H9 (cell line): ENCODE data around the gene MACC1. TPM values are rescaled to one million over a fixed set of nuclear protein-coding genes. Genes with fewer than 3 reads are reported as not detected.

ENCODE experiments used
- DNase-seq: peaks from one replicate; pipeline ENCODE4 v3.0.0-alpha.2; 2017
- H2AFZ ChIP-seq: one replicate; pipeline ENCODE4 v1.6.1; 2013; ENCODE audit warnings: mild to moderate bottlenecking, low read length, control low read depth, moderate library complexity
- H2AK5ac ChIP-seq: 2 replicates; pipeline ENCODE4 v1.6.1; 2013; ENCODE audit warnings: low read length, control low read depth, mixed read lengths; ENCODE audit not compliant: insufficient read length
- H2BK120ac ChIP-seq: one replicate; pipeline ENCODE4 v1.6.1; 2013; ENCODE audit warnings: low read depth, mild to moderate bottlenecking, low read length, control low read depth, inconsistent platforms; ENCODE audit not compliant: poor library complexity, severe bottlenecking
- H2BK12ac ChIP-seq: 2 replicates; pipeline ENCODE4 v1.6.1; 2013; ENCODE audit warnings: low read length, control low read depth, mixed read lengths, low read depth; ENCODE audit not compliant: insufficient read length
- H2BK15ac ChIP-seq: 2 replicates; pipeline ENCODE4 v1.6.1; 2013; ENCODE audit warnings: low read depth, low read length, control low read depth
- H2BK20ac ChIP-seq: one replicate; pipeline ENCODE4 v1.6.1; 2013; ENCODE audit warnings: low read depth, mild to moderate bottlenecking, low read length, control low read depth, inconsistent platforms; ENCODE audit not compliant: poor library complexity, severe bottlenecking
- H2BK5ac ChIP-seq: 2 replicates; pipeline ENCODE4 v1.6.1; 2013; ENCODE audit warnings: low read length, control low read depth, mixed read lengths; ENCODE audit not compliant: insufficient read length
- H3K14ac ChIP-seq: 2 replicates; pipeline ENCODE4 v1.6.1; 2013; ENCODE audit warnings: low read length, control low read depth; ENCODE audit not compliant: insufficient read depth
- H3K18ac ChIP-seq: 2 replicates; pipeline ENCODE4 v1.6.1; 2013; ENCODE audit warnings: low read depth, mild to moderate bottlenecking, mixed read lengths, low read length, control low read depth; ENCODE audit not compliant: insufficient read length
- H3K23ac ChIP-seq: 2 replicates; pipeline ENCODE4 v1.6.1; 2013; ENCODE audit warnings: low read length, control low read depth, mixed read lengths, low read depth; ENCODE audit not compliant: insufficient read length
- H3K23me2 ChIP-seq: 2 replicates; pipeline ENCODE4 v1.6.1; 2013; ENCODE audit warnings: low read depth, mild to moderate bottlenecking, mixed read lengths, low read length, control low read depth; ENCODE audit not compliant: insufficient read length, poor library complexity, severe bottlenecking
- H3K27ac ChIP-seq: 2 replicates; pipeline ENCODE4 v1.5.1; 2013; ENCODE audit warnings: low read length, control low read depth, mixed read lengths, low read depth; ENCODE audit not compliant: insufficient read length
- H3K27me3 ChIP-seq: 2 replicates; pipeline ENCODE4 v1.6.1; 2013; ENCODE audit warnings: low read length, control low read depth, inconsistent platforms; ENCODE audit not compliant: insufficient read depth
- H3K4ac ChIP-seq: 2 replicates; pipeline ENCODE4 v1.6.1; 2013; ENCODE audit warnings: low read depth, mild to moderate bottlenecking, control low read depth, inconsistent platforms, low read length, moderate library complexity
- H3K4me1 ChIP-seq: 2 replicates; pipeline ENCODE4 v1.6.1; 2013; ENCODE audit warnings: low read length, control low read depth, inconsistent platforms; ENCODE audit not compliant: insufficient read depth
- H3K4me2 ChIP-seq: 2 replicates; pipeline ENCODE4 v1.6.1; 2013; ENCODE audit warnings: low read length, control low read depth, mixed read lengths; ENCODE audit not compliant: insufficient read length, insufficient read depth
- H3K56ac ChIP-seq: 2 replicates; pipeline ENCODE4 v1.6.1; 2013; ENCODE audit warnings: low read depth, mild to moderate bottlenecking, mixed read lengths, low read length, control low read depth; ENCODE audit not compliant: insufficient read length
- H3K79me1 ChIP-seq: 2 replicates; pipeline ENCODE4 v1.6.1; 2013; ENCODE audit warnings: low read depth, mild to moderate bottlenecking, moderate library complexity, low read length, control low read depth, inconsistent platforms; ENCODE audit not compliant: insufficient read depth, poor library complexity, severe bottlenecking
- H3K79me2 ChIP-seq: 2 replicates; pipeline ENCODE4 v1.6.1; 2013; ENCODE audit warnings: low read length, control low read depth, inconsistent platforms; ENCODE audit not compliant: insufficient read depth
- H3K9ac ChIP-seq: 2 replicates; pipeline ENCODE4 v1.6.1; 2013; ENCODE audit warnings: low read length, control low read depth, mixed read lengths; ENCODE audit not compliant: insufficient read length; ENCODE audit errors: extremely low read depth
- H3K9me3 ChIP-seq: one replicate; pipeline ENCODE4 v1.6.1; 2013; ENCODE audit warnings: low read depth, low read length, inconsistent platforms; ENCODE audit not compliant: control insufficient read depth
- H3T11ph ChIP-seq: one replicate; pipeline ENCODE4 v1.6.1; 2013; ENCODE audit warnings: mild to moderate bottlenecking, low read length, control low read depth, inconsistent platforms
- H4K20me1 ChIP-seq: one replicate; pipeline ENCODE4 v1.6.1; 2013; ENCODE audit not compliant: control insufficient read depth, insufficient read length, insufficient read depth
- H4K5ac ChIP-seq: 2 replicates; pipeline ENCODE4 v1.6.1; 2013; ENCODE audit warnings: low read depth, mild to moderate bottlenecking, mixed read lengths, low read length, control low read depth; ENCODE audit not compliant: insufficient read length
- H4K8ac ChIP-seq: replicated peaks from 2 replicates; pipeline ENCODE4 v1.6.1; 2013; ENCODE audit warnings: low read length, control low read depth, mixed read lengths, low read depth; ENCODE audit not compliant: insufficient read length
- H4K91ac ChIP-seq: 2 replicates; pipeline ENCODE4 v1.6.1; 2013; ENCODE audit warnings: low read depth, mild to moderate bottlenecking, moderate library complexity, mixed read lengths, low read length, control low read depth; ENCODE audit not compliant: insufficient read length
- H3K27ac Mint-ChIP-seq, 3 experiments: 2 replicates in 2 of 3; 3 replicates in 1 of 3; pipeline ENCODE4 v1.8.0; 2020 to 2021; ENCODE audit warnings: mixed read lengths in 3 of 3, mild to moderate bottlenecking in 1 of 3, moderate library complexity in 1 of 3
- H3K27me3 Mint-ChIP-seq: 2 replicates; pipeline ENCODE4 v1.8.0; 2021; ENCODE audit warnings: low read depth, mild to moderate bottlenecking, moderate library complexity, mixed read lengths
- H3K36me3 Mint-ChIP-seq, 3 experiments: 2 replicates in 2 of 3; 3 replicates in 1 of 3; pipeline ENCODE4 v1.8.0; 2020 to 2021; ENCODE audit warnings: low read depth in 3 of 3, mixed read lengths in 3 of 3; ENCODE audit not compliant: insufficient read depth in 1 of 3
- H3K4me1 Mint-ChIP-seq, 2 experiments: 2 replicates each; pipeline ENCODE4 v1.8.0; 2020; ENCODE audit warnings: mixed read lengths in 2 of 2
- H3K4me3 Mint-ChIP-seq, 2 experiments: 2 replicates in 1 of 2; 3 replicates in 1 of 2; pipeline ENCODE4 v1.8.0; 2020 to 2021; ENCODE audit warnings: mild to moderate bottlenecking in 2 of 2, mixed read lengths in 2 of 2, moderate library complexity in 1 of 2
- H3K9me3 Mint-ChIP-seq, 2 experiments: 2 replicates in 1 of 2; 3 replicates in 1 of 2; pipeline ENCODE4 v1.8.0; 2020; ENCODE audit warnings: mild to moderate bottlenecking in 2 of 2, mixed read lengths in 2 of 2, moderate library complexity in 1 of 2
- CTCF ChIP-seq: fragments of 200-600 bp; sonication (generic); conservative IDR thresholded peaks from 3 replicates; pipeline ENCODE4 v1.8.0; 2021; ENCODE audit warnings: antibody characterized with exemption, mild to moderate bottlenecking
- WGBS: extraction: QIAGEN DNeasy Blood & Tissue Kit; methylation state at CpG from one replicate; pipeline ENCODE4 v1.1.7; 2013; ENCODE audit warnings: missing lambda C conversion rate, low lambda C conversion rate, mixed read lengths; ENCODE audit not compliant: insufficient read length; ENCODE audit errors: extremely low coverage; 5-methylcytosine and 5-hydroxymethylcytosine counted together
- total RNA-seq: library from RNA; stranded (reverse); gene quantifications from 2 replicates; pipeline ENCODE4 v1.2.1, GENCODE V29; 2021

Gene MACC1
- total RNA-seq, 1 experiment from 2014 or later = 11.0 TPM

GRCh38 chr7:20241194-20241910 lies 24.2 kb upstream of the MACC1 start:
- no CpG with 5 or more reads among the region's 3 CpGs for WGBS
- TF ChIP-seq CTCF = no peak
- Histone ChIP-seq H3K4ac (no peak overlapping the region), H3K4me1 (no peaks in the 10 kb centered on the region; the same call in 1 of the 2 replicates), H3K18ac (no peak overlapping the region), H3K23ac (no peak overlapping the region), H4K8ac (no peak overlapping the region), H2BK5ac (no peak overlapping the region), H2BK20ac (no peak overlapping the region), H3T11ph (no peak overlapping the region), H3K79me1 (no peaks in the 10 kb centered on the region), H3K9ac (no peak overlapping the region), H3K27ac (no peak overlapping the region), H2BK120ac (no peak overlapping the region), H3K27me3 (no peaks in the 10 kb centered on the region), H4K91ac (no peak overlapping the region), H3K23me2 (no peaks in the 10 kb centered on the region), H4K5ac (no peak overlapping the region), H2BK15ac (no peak overlapping the region), H3K14ac (no peak overlapping the region), H3K9me3 (no peaks in the 10 kb centered on the region), H4K20me1 (no peaks in the 10 kb centered on the region), H3K56ac (no peak overlapping the region), H2BK12ac (no peak overlapping the region), H3K4me2 (no peak overlapping the region), H3K79me2 (no peaks in the 10 kb centered on the region), H2AFZ (no peak overlapping the region), H2AK5ac (no peak overlapping the region)
- H3K27ac Mint-ChIP-seq = no peak overlapping the region
- H3K4me1 Mint-ChIP-seq = peaks cover 10 to 12% of the 10 kb centered on the region in 2 experiments
- no peak for DNase-seq
- no peaks in the 10 kb centered on the region for H3K9me3 Mint-ChIP-seq
- H3K36me3 Mint-ChIP-seq = no peaks in the 10 kb centered on the region
- no peaks in the 10 kb centered on the region; the same call in 1 of the 2 replicates for H3K27me3 Mint-ChIP-seq
- no peak overlapping the region for H3K4me3 Mint-ChIP-seq
